Testis (tissue), 3 donors: ENCODE results near the gene CCDC102A. TPM values are rescaled to one million over a fixed set of nuclear protein-coding genes. Genes with fewer than 3 reads are reported as not detected.

ENCODE experiments used
- DNase-seq: peaks from one replicate; pipeline ENCODE4 v3.0.0-alpha.2; 2019
- H3K27ac ChIP-seq, 2 donors: fragments of 200-600 bp; sonication (generic); one replicate each; pipeline ENCODE4 v1.5.1; 2019
- H3K27me3 ChIP-seq: fragments of 200-600 bp; sonication (generic); one replicate; pipeline ENCODE4 v1.5.1; 2019
- H3K36me3 ChIP-seq: fragments of 200-600 bp; sonication (generic); one replicate; pipeline ENCODE4 v1.5.1; 2017; ENCODE audit warnings: low read depth; ENCODE audit errors: missing control alignments
- H3K4me1 ChIP-seq: fragments of 200-600 bp; sonication (generic); one replicate; pipeline ENCODE4 v1.5.1; 2019
- H3K4me3 ChIP-seq, 2 donors: fragments of 200-600 bp; sonication (generic); one replicate each; pipeline ENCODE4 v1.5.1; 2017 to 2019
- H3K9me3 ChIP-seq: fragments of 200-600 bp; sonication (generic); one replicate; pipeline ENCODE4 v1.5.1; 2017
- POLR2A ChIP-seq: fragments of 450-650 bp; IDR thresholded peaks from one replicate; pipeline ENCODE4 v1.6.1; 2017; ENCODE audit warnings: antibody characterized with exemption, mild to moderate bottlenecking, moderate library complexity
- WGBS, 2 donors: methylation state at CpG; one replicate each; pipeline ENCODE4 v1.1.5; 2018; 5-methylcytosine and 5-hydroxymethylcytosine counted together
- intact Hi-C: fragments of 100-400 bp; cut with DNase I; formaldehyde crosslinking; loops from one replicate; pipeline ENCODE4 v1.15.1; 2023; ENCODE audit warnings: low total_unique reads
- polyA plus RNA-seq: library from polyadenylated mRNA; stranded (reverse); fragments of 350-450 nt; fragmentation: Illumina TruSeq; extraction: RNeasy Lipid Tissue Mini Kit (QIAGEN cat#74804); gene quantifications from one replicate; pipeline ENCODE4 v1.2.3, GENCODE V29; 2014; ENCODE audit warnings: low read depth, low replicate concordance; ENCODE audit not compliant: insufficient read depth
- total RNA-seq, 2 donors: library from RNA; depleted of rRNA; stranded (reverse); fragments of >200 nt; gene quantifications; one replicate each; pipeline ENCODE4 v1.2.3, GENCODE V29; 2016
- TF ChIP-seq, protein P1 (sequence below), 3 experiments: fragments of 450-650 bp in 2 of 3; fragments of 200-600 bp in 1 of 3; sonication (generic) in 1 of 3; IDR thresholded peaks; one replicate each; pipeline ENCODE4 v1.5.1; 2016 to 2019; ENCODE audit warnings: antibody characterized with exemption in 3 of 3, mild to moderate bottlenecking in 2 of 3, moderate library complexity in 1 of 3

Gene CCDC102A
- total and polyA plus RNA-seq, 3 donors from 2014 or later = 7.7 to 16.7 (median 13.1) TPM

DNA sequence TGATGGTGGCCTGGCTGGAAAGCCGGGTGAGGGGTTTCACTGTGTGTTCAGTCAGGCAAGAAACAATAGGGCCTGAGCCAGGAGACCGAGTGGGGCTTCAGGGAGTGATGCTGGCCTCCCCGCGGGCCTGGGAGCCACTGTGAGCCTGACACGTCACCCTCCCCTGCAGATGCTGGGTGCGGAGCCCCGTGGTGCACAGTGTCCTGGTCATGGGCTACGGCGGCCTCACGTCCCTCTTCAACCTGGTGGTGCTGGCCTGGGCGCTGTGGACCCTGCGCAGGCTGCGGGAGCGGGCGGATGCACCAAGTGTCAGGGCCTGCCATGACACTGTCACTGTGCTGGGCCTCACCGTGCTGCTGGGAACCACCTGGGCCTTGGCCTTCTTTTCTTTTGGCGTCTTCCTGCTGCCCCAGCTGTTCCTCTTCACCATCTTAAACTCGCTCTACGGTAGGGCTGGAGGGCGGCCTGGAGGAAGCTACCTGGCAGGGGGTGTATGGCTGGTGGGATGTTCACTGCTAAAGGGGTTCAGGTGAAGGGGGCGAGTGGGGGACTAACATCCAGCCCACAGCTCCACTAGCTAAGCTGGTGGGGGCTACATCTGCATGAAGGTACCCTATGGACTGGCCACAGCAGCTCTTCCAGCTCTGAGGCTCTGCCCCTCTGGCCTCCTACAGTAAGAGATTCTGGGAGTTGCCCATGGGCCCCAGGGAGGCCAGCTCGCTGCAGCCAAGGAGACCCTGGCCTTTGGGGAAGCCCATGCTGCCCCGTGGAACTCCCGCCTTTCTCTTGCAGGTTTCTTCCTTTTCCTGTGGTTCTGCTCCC is 38.5 kb upstream of the CCDC102A start:
- 88 to 90% methylated on average over 17 to 24 of the region's 24 CpGs for WGBS, 2 donors

DNA sequence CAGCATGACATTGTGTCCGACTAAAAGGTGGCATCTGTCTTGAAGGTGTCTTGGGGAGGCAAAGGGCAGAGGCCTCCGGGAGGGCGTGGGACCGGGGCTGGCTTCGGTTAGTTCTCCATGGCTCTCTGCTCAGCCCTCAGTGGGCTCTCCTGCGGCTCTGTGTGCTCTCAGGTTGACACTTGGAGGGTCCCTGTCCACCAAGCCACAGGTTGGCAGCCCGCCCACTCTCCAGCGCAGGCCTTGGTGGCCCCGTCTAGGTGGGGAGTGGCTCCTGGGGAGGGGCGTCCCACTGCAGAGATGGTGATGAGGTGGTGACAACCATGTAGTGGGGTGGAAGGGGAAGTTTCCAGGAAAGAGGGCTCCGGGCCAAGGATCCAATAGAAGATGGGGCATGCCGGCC is 37.7 kb upstream of the CCDC102A start:
- intact Hi-C loops = no loop called here
- no peak for DNase-seq
- Histone ChIP-seq H3K9me3 (no peaks in the 10 kb centered on the region), H3K27me3 (no peaks in the 10 kb centered on the region), H3K4me1 (no peaks in the 10 kb centered on the region), H3K4me3 (no peak overlapping the region), H3K36me3 (no peaks in the 10 kb centered on the region), H3K27ac (no peak overlapping the region)
- 80 to 92% methylated on average over 6 to 12 of the region's 12 CpGs for WGBS, 2 donors
- TF ChIP-seq POLR2A = no peak
- TF ChIP-seq, protein P1, sequence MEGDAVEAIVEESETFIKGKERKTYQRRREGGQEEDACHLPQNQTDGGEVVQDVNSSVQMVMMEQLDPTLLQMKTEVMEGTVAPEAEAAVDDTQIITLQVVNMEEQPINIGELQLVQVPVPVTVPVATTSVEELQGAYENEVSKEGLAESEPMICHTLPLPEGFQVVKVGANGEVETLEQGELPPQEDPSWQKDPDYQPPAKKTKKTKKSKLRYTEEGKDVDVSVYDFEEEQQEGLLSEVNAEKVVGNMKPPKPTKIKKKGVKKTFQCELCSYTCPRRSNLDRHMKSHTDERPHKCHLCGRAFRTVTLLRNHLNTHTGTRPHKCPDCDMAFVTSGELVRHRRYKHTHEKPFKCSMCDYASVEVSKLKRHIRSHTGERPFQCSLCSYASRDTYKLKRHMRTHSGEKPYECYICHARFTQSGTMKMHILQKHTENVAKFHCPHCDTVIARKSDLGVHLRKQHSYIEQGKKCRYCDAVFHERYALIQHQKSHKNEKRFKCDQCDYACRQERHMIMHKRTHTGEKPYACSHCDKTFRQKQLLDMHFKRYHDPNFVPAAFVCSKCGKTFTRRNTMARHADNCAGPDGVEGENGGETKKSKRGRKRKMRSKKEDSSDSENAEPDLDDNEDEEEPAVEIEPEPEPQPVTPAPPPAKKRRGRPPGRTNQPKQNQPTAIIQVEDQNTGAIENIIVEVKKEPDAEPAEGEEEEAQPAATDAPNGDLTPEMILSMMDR (IDR thresholded peaks at IDR 0.05) = no peak

More for the DNA sequence above, 38.5 kb upstream of the CCDC102A start:
- Histone ChIP-seq H3K9me3 (no peaks in the 10 kb centered on the region), H3K27ac (no peak overlapping the region), H3K4me3 (no peak overlapping the region), H3K36me3 (no peaks in the 10 kb centered on the region), H3K27me3 (no peaks in the 10 kb centered on the region), H3K4me1 (no peaks in the 10 kb centered on the region)
- intact Hi-C loops = no loop called here
- DNase-seq = no peak
- TF ChIP-seq POLR2A = no peak
- TF ChIP-seq, protein P1 (IDR thresholded peaks at IDR 0.05) = no peak

DNA sequence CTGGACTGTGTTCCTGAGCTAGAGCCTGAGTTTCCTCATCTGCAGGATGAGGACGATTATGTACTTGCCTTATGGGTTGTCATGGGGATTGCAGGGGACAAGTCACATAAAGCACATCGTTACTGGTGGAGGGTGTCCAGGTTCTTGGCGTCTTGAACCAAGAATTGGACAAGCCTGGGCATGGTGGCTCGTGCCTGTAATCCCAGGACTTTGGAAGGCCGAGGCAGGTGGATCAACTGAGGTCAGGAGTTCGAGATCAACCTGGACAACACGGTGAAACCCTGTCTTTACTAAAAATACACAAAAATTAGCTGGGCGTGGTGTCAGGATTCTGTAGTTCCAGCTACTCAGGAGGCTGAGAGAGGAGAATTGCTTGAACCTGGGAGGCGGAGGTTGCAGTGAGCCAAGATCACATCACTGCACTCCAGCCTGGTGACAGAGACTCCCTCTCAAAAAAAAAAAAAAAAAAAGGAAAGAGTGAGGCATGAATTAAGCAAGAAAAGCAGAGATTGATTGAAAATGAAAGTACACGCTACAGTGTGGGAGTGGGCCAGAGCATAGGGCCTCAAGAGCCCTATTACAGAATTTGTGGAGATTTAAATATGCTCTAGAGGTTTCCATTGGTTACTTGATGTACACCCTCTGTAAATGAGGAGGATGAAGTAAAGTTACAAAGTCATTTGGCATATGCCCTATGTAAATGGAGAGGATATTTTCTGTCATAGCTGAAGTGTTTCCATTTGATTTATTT is 36.8 kb upstream of the CCDC102A start:
- Histone ChIP-seq H3K27me3 (no peaks in the 10 kb centered on the region), H3K36me3 (no peaks in the 10 kb centered on the region), H3K9me3 (no peaks in the 10 kb centered on the region), H3K4me3 (no peak overlapping the region), H3K4me1 (no peaks in the 10 kb centered on the region), H3K27ac (no peak overlapping the region)
- no peak for DNase-seq
- intact Hi-C loops = no loop called here
- 72 to 92% methylated on average over 10 of the region's 10 CpGs for WGBS, 2 donors
- TF ChIP-seq POLR2A = no peak
- TF ChIP-seq, protein P1 (IDR thresholded peaks at IDR 0.05) = no peak

DNA sequence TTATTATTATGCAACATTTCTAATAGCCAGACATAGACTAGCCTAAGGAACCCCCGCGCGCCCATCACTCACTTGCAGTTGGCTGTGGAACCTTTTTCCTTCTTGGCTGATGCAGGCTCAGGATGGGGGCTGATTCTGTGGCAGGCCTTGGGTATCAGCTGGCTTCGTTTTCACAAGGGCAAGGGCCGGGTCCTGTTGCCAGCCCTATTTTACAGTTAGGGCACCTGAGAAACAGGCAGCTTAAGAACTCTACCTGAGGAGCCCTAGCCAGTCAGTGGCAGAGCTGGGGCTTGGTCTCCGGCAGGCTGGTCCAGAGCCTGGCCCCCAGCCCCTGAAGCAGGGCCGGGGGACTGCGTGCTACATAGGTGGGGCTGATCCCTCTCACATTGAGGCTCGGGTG is 34.7 kb upstream of the CCDC102A start:
- intact Hi-C loops = no loop called here
- no peak for DNase-seq
- 79 to 87% methylated on average over 6 to 9 of the region's 9 CpGs for WGBS, 2 donors
- Histone ChIP-seq H3K4me3 (no peak overlapping the region), H3K36me3 (no peaks in the 10 kb centered on the region), H3K27ac (no peak overlapping the region), H3K27me3 (no peaks in the 10 kb centered on the region), H3K9me3 (no peaks in the 10 kb centered on the region), H3K4me1 (no peaks in the 10 kb centered on the region)
- TF ChIP-seq, protein P1 (IDR thresholded peaks at IDR 0.05) = no peak
- no peak for TF ChIP-seq POLR2A
